Calu3 (cell line): ENCODE measurements around the gene HSPG2. TPM values are rescaled to one million over a fixed set of nuclear protein-coding genes. Genes with fewer than 3 reads are reported as not detected.

ENCODE experiments used
- BruUV-seq: library from RNA; stranded (reverse); fragments of 400-500 nt; replicated peaks from 2 replicates; lab custom pipeline; 2021; lab: Mats Ljungman, UMichigan
- CTCF ChIA-PET: fragments of 300-600 bp; sonication (Branson Sonifier 250); formaldehyde crosslinking; loops from one replicate; lab custom pipeline; 2022; ENCODE audit warnings: antibody characterized with exemption; lab: Charles Lee
- DNase-seq: peaks from one replicate; pipeline ENCODE4 v3.0.0; 2022
- H3K27ac Mint-ChIP-seq: one replicate; pipeline ENCODE4 v1.8.0; 2022; ENCODE audit warnings: mixed read lengths; ENCODE audit not compliant: unreplicated experiment
- H3K27me3 Mint-ChIP-seq: one replicate; pipeline ENCODE4 v1.8.0; 2022; ENCODE audit warnings: mixed read lengths; ENCODE audit not compliant: unreplicated experiment
- H3K36me3 Mint-ChIP-seq: one replicate; pipeline ENCODE4 v1.8.0; 2022; ENCODE audit warnings: mild to moderate bottlenecking, moderate library complexity, mixed read lengths; ENCODE audit not compliant: insufficient read depth, unreplicated experiment
- H3K4me1 Mint-ChIP-seq: one replicate; pipeline ENCODE4 v1.8.0; 2022; ENCODE audit warnings: mild to moderate bottlenecking, low read depth, mixed read lengths; ENCODE audit not compliant: unreplicated experiment
- H3K4me3 Mint-ChIP-seq: one replicate; pipeline ENCODE4 v1.8.0; 2022; ENCODE audit warnings: mild to moderate bottlenecking, low read depth, moderate library complexity, mixed read lengths; ENCODE audit not compliant: unreplicated experiment
- H3K9me3 Mint-ChIP-seq: one replicate; pipeline ENCODE4 v1.8.0; 2022; ENCODE audit warnings: low read depth, mixed read lengths; ENCODE audit not compliant: unreplicated experiment
- CTCF ChIP-seq: fragments of 200-600 bp; IDR thresholded peaks from one replicate; pipeline ENCODE4 v1.8.0; 2022; ENCODE audit warnings: antibody characterized with exemption; ENCODE audit not compliant: unreplicated experiment
- intact Hi-C: fragments of 100-400 bp; cut with micrococcal nuclease; formaldehyde crosslinking; loops from one replicate; pipeline ENCODE4 v1.10.0; 2022; ENCODE audit not compliant: unreplicated experiment
- total RNA-seq: library from RNA; stranded (reverse); gene quantifications from 2 replicates; pipeline ENCODE4 v1.2.3, GENCODE V29; 2022

Gene HSPG2
- total RNA-seq, 1 experiment from 2014 or later: 397 TPM

GRCh38 chr1:21838359-21839157, 98.6 kb downstream of the HSPG2 start:
- intact Hi-C loops: no loop called here
- Mint-ChIP-seq H3K9me3 (peaks cover 2% of the 10 kb centered on the region), H3K4me3 (no peak overlapping the region), H3K4me1 (no peaks in the 10 kb centered on the region), H3K27ac (peak overlapping the region; percentile 54), H3K36me3 (peaks cover 80% of the 10 kb centered on the region), H3K27me3 (no peaks in the 10 kb centered on the region)
- DNase-seq: no peak
- BruUV-seq: TSS peak; percentile 20
- TF ChIP-seq CTCF: no peak
- CTCF ChIA-PET: no interaction called here

- Mint-ChIP-seq H3K9me3 (peaks cover 2% of the 10 kb centered on the region), H3K27me3 (no peaks in the 10 kb centered on the region), H3K36me3 (peaks cover 79% of the 10 kb centered on the region), H3K4me1 (no peaks in the 10 kb centered on the region), H3K4me3 (no peak overlapping the region), H3K27ac (no peak overlapping the region)
- CTCF ChIA-PET: no interaction called here
- no peak for TF ChIP-seq CTCF
- no peak for DNase-seq
- no TSS peak for BruUV-seq
- intact Hi-C loops: no loop called here
These were observed 99.6 kb downstream of the HSPG2 start for GRCh38 chr1:21837476-21837875.

- H3K9me3 Mint-ChIP-seq: peaks cover 2% of the 10 kb centered on the region
- TF ChIP-seq CTCF: no peak
- CTCF ChIA-PET: interaction anchor here (0.6 kb wide), 1 partner anchor 64 kb away, joined by 3 read pairs; no protein-coding TSS in a partner anchor
- no TSS peak for BruUV-seq
- H3K27ac Mint-ChIP-seq: no peak overlapping the region
- H3K27me3 Mint-ChIP-seq: no peaks in the 10 kb centered on the region
- no peak overlapping the region for H3K4me3 Mint-ChIP-seq
- H3K36me3 Mint-ChIP-seq: peaks cover 83% of the 10 kb centered on the region
- intact Hi-C loops: no loop called here
- DNase-seq: no peak
- no peaks in the 10 kb centered on the region for H3K4me1 Mint-ChIP-seq
These were observed 100.4 kb downstream of the HSPG2 start for GRCh38 chr1:21836729-21837128.

GRCh38 chr1:21836010-21836409, 101.1 kb downstream of the HSPG2 start:
- no peak for TF ChIP-seq CTCF
- intact Hi-C loops: no loop called here
- CTCF ChIA-PET: interaction anchor here (0.6 kb wide), 1 partner anchor 63 kb away, joined by 3 read pairs; no protein-coding TSS in a partner anchor
- peaks cover 2% of the 10 kb centered on the region for H3K9me3 Mint-ChIP-seq
- no peak overlapping the region for H3K27ac Mint-ChIP-seq
- H3K36me3 Mint-ChIP-seq: peaks cover 83% of the 10 kb centered on the region
- no peaks in the 10 kb centered on the region for H3K27me3 Mint-ChIP-seq
- no TSS peak for BruUV-seq
- DNase-seq: no peak
- H3K4me3 Mint-ChIP-seq: no peak overlapping the region
- no peaks in the 10 kb centered on the region for H3K4me1 Mint-ChIP-seq
